SW480 (cell line): ENCODE data around the gene NDUFA13.

ENCODE experiments used
- DNase-seq: peaks from one replicate; pipeline ENCODE4 v3.0.0-alpha.2; 2016; ENCODE audit warnings: low spot score

NDUFA13 gene

DNA sequence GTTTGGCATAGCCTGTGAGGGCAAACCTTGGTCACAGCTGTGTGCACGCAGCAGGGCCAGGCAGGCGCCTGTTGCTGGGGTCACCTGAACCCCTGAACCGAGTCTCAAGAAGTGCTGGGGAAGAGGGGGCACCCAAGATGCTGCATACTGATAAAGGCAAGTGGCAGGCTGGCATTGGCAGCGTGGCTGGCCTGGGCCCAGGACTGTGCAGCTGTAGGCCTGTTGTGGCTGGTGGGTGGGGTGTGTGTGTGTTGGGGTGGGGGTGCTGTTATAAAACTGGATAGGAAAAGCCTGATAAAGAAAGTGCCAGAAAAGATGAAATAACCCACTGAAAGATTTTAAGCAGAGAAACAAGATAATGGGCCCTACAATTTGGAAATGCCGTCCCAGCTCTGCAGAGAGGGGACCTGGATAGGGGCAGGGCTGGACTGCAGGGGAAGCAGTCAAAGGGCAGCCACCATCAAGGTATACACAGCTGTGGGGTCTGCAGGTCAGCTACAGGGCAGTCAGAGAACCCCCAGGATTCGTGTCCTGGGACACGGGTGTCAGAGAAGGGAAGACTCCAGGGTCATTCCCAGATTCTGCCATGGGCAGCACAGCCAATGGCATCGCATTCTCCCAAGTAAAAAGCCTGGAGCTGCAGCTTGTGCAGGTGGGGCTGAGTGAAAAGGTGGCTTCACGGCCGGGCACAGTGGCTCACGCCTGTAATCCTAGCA lies 55.2 kb downstream of the NDUFA13 start:
- DNase-seq: no peak

DNA sequence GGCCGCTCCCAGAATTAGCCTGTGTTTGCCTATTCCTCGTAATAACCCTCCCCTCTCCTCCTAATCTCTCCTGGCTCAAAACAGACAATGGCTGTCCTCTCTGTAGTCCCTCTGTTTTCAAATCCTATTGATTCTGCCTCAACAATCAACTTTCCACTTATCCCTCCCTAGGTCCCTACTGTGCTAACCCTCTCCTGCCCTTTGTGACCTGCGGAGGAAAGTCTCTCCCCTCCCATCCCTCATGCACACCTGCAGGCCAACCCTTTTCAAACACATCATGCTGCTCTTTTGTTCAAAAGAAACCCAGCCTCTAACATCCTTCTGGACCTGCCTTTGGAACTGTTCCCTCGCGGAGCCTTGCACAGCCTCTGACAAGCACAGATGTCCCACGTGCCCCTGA lies 59.4 kb downstream of the NDUFA13 start:
- no peak for DNase-seq
